GM21423 (cell line): ENCODE results near the gene LMAN1.
A peak's percentile ranks its signal among the peaks of the same experiment; 100 is the strongest.

Source experiments
- ATAC-seq: cut with Tn5 transposase; IDR thresholded peaks from one replicate; pipeline ENCODE4 v1.9.1; 2021; ENCODE audit warnings: mild to moderate bottlenecking, moderate library complexity; ENCODE audit not compliant: unreplicated experiment

Gene LMAN1

GRCh38 chr18:59358712-59359575 is at the start of gene LMAN1:
Gene LMAN1, minus strand, starts transcription at chr18:59359265. Its CDS starts 21 bp downstream, at chr18:59359244.
- peak; percentile 97 for ATAC-seq

DNA sequence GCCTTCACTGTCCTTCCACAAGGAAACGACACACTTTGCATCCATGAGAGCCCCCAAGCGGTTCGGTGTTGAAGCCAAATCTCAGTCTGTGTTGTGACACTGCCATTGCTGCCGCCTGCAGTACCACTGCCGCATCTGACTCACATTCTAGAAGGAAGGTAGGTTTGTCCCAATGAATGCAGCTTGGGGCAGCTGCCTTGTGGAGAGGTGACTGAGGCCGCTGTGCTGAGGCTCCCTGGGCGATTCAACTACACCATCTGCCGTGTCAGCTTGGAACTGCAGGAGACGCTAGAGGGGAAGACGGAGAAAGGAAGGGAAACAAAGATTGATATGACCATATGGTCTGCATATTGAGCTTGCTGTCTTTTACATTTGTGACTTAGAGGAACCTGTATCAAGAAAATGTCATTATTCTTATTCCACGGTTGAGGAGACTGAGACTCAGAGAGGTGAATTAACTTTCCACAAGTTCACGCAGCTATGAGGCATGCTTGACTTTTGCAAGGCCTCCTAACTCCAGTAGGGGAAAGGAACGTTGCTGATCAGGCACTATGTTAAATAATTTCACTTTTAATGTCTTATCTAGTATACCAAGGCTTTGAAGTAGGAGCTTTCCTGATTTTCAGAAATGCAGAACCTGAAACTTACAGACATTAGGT is 43.5 kb upstream of the LMAN1 start:
- ATAC-seq: peak; percentile 93

DNA sequence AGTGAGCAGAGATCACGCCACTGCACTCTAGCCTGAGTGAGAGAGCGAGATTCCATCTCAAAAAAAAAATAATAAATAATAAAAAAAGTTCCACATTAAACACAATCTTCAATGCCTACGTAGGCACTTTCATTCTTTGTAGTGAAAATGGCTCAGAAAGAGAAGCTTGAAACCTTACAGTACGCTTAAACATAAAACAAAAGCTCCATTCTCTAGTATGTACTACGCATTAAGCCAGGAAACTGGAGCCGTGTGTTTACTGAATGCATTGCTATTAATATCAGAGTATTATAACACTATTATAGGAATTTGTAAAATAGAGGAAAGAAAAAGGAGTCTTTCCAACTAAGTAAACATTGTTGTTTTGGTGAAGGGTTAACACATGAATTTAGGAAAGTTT is 41.3 kb upstream of the LMAN1 start:
- no peak for ATAC-seq

GRCh38 chr18:59395226-59396175 is 36.4 kb upstream of the LMAN1 start:
- ATAC-seq: no peak

DNA sequence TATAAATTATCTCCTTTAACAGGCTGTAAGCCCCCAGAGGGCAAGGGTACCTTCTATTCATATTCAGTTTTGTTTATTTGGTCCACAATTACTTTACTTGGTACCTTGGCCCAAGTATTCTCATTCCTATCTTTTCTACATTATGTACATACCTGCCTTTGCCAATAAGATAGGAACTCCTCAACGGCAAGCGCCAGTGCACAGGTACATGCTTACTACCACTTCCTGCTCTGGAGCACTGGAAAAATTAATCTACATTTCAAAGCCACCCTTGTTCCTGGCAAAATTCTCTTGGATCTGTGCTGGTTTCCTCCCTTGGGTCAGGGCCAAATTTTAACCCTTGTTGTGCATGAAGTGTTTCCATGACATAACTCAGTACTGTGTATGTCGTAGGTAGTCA is 34.3 kb upstream of the LMAN1 start:
- ATAC-seq: no peak

- no peak for ATAC-seq
Measured at GRCh38 chr18:59388817-59389216, 29.8 kb upstream of the LMAN1 start.

- no peak for ATAC-seq
Measured at GRCh38 chr18:59387687-59388565, 28.9 kb upstream of the LMAN1 start.

DNA sequence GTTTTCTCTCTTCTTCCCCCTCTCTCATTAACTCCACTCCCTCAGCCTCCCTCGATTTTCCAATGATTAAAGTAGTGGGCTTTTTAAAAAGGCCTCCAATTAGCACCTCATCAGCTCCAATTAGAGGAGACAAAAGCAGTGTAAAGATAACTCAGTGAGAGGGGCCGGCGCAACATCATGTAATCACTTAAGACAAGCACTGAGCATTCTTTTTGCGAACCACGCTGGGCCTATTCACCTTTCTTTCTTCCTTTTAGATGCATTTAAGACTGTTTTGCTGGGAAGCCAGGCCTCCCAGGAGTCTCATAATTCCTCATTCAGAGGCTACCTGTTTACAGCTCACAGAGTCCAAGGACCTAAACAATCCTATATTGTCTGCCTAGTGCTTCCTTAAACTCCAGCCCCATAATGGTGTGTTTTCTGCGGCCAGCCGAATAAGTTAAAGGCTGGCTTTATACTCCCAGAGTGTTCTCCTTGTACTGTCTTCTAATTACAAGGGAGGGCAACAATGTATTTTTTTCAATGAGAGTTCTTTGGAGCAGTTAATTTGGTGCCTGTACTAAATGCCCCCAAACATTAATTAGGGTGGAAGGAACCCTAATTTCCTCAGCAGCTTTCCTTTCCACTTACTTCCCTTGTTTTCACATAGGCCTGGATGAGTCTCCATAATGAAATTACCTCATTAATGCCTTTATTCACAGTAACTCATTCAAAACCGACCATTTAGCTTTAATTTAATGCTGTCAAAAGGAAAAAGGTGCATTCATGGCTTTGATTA is 28.0 kb upstream of the LMAN1 start:
- ATAC-seq: no peak

GRCh38 chr18:59385191-59385590 is 26.1 kb upstream of the LMAN1 start:
- no peak for ATAC-seq

DNA sequence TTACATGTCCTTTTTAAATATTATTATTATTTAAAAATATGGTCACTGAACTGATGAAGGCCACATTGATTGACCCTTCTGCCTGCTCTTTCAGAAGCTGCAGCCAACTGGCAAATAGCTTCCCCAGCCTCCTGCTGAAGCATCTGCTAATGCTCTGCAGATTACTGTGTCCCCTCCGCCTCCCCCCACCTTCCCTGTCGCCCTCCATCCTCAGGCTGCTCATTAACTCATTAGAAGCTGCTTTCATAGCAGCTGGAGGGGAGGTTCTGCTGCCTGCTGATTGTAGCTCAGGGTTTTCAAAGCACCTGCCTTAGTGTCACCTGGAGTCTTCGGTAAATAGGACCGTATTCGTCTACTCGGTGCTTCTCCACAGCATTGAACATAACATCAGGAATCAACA is 24.8 kb upstream of the LMAN1 start:
- no peak for ATAC-seq

DNA sequence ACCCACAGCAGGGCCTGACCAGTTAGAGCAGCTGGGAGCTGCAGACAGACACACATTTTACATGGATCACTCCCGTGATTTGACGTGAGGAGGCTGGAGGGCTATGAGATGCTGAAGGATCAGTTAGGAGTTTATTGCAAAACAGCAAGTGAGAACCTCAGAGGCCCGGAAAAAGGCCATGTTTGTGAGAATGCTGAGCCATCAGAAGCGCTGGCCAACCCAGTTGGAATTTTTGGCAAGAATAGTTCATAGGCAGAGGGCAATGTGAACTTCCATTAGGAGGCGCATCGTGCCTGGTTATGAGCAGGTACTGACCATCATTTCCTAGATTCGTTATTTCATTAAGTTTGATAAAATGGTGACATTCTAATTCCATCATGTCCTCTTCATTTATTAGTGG is 23.3 kb upstream of the LMAN1 start:
- no peak for ATAC-seq

- ATAC-seq: no peak
Measured at GRCh38 chr18:59381949-59382348, 22.9 kb upstream of the LMAN1 start.

- no peak for ATAC-seq
Measured at GRCh38 chr18:59380706-59381105, 21.6 kb upstream of the LMAN1 start.

DNA sequence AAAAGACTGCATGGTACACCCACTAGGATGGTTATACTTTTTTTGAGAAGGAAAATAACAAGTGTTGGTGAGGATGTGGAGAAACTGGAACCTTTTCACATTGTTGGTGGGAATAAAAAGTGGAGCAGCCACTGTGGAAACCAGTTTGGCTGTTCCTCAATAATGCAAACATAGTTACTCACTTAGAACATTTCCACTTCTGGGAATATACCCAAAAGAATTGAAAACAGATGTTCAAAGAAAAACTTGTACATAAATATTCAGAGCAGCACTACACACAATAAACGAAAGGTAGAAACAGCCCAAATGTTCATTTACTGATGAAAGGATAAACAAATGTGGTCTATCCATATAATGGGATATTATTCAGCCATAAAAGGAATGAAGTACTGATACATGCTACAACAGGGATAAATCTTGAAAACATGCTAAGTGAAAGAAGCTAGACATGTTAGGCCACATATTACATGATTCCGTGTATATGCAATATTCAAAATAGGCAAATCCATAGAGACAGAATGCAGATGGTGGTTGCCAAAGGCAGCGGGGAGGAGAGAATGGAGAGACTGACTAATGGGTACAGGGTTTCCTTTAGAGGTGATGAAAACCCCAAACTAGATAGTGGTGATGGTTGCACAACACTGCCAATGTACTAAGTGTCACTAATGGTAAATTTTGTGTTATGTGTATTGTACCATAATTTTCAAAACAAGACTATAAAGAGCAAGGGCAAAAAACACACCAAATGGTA is 20.9 kb upstream of the LMAN1 start:
- no peak for ATAC-seq

- no peak for ATAC-seq
Measured at GRCh38 chr18:59377613-59378337, 18.7 kb upstream of the LMAN1 start.

GRCh38 chr18:59376351-59376935 is 17.4 kb upstream of the LMAN1 start:
- ATAC-seq: no peak

DNA sequence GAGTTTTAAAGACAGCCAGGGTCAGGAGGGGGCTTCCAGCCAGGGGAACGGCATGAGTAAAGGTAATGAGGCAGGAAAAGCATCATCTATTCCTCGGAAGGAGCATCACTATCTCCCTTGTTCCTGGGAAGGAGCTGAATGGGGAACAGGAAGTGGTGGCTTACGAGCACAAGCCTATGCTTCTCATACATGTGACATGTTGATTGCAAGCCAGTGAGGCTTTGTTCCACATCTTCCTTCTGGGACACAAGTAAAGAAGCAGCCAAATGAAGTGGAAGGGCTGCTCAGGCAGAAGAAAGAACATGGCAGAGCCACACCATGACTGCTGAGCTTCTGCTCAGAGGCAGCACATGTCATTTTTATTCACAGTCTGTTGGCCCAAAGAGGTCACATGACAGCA is 15.1 kb upstream of the LMAN1 start:
- ATAC-seq: no peak

- no peak for ATAC-seq
Measured at GRCh38 chr18:59372975-59373374, 13.9 kb upstream of the LMAN1 start.
